Stimulated activated CD4-positive, alpha-beta T cell treated with anti-CD3 and anti-CD28 coated beads, Interleukin-2, amount 100 ng/mL, for 24 hours (primary cell): Measurements from ENCODE around the gene SPTBN4.
"Not testable (repeated sequence)": the region's sequence is repeated elsewhere in the genome, so short reads cannot be mapped to it uniquely, and the experiment has no call there.

Experiments
- DNase-seq, 2 donors: peaks; one replicate each; pipeline ENCODE4 v3.0.0-alpha.2; 2020

The SPTBN4 gene

DNA sequence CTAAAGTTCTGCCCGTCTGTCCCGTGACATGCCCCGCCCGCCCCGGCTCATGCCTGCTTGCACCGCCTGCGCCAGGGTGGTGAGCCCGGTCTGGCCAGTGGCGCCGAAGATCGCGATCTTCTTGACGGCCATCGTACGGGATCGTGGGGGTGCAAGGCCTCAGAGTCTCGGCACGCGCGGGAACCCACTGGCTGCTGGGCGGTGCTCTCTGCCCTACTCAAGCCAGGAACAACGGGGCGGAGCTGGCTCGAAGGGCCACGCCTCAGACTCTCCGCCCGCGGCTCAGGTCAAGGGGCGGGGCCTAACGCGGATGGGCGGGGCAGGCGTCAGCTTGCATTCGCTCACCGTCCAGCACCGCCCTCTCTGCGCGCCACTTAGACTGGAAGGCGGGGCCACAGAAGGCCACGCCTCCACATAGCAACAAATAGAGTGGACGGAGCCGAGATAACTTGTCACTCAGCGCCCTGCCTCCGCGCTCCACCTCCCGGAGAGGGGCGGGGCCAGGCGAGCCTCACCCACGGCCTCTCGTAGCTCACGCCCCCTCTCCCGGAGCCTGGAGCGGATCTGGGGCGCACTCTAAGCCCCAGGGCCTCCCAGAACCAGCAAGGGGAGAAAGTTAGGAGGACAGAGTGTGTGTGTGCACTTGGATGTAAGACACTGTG lies 1.1 kb upstream of the SPTBN4 start, which contains the start of gene BLVRB:
Gene BLVRB, minus strand, starts transcription at position 189 of the 662 bp plus-strand sequence. Its CDS starts 57 bp downstream, at position 132.
- DNase-seq: peak; percentile 100

DNA sequence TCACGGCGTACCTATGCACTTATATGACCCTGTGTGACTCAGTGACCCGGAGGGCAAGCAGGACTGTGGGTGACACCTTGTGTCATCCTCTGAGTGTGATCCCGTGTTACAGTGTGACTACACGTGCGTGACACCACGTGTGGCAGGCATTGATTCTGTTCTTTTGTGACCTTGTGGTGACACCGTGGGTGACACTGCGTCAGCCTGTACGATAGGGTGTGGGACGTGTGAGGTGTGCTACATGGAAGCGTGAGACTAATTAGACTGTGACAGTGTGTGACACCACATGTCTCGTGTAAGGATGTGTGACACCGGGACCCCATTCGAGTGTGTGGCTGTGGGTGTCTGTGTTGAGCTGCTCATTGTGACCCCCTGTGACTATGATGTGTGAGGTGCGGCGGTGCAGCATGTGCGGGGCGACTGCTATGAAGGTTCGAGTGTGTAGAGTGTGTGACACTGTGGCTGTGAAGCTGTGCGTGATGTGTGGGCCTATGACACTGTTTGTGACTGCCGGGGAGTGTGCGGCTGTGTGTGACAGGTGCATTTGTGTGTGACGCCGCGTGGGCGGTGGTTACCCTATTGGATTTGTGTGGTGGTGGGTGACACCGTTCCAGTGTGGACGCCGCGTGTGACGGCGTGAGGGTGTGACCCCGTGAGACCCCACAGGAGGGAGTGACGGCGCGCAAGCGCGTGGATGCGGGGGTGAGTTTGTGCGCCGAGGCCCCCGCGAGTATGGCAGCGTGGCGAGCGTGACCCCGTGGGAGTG lies 399 bp upstream of the SPTBN4 start:
- peak; percentile 69 to 79 for DNase-seq

DNA sequence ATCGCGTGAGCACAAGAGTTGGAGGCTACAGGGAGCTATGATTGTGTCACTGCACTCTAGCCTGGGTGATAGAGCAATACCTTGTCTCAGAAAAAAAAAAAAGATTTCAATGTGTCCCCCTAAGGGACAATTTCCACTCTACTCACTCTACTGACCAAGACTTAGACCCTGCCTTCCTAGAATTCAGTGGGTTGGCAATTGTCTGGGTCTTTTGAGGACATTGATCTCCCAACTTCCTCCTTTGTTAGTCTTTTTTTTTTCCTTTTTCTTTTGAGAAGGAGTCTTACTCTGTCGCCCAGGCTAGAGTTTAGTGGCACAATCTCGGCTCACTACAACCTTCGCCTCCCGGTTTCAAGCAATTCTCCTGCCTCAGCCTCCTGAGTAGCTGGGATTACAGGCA lies 2.2 kb downstream of the SPTBN4 start:
- DNase-seq: no peak

DNA sequence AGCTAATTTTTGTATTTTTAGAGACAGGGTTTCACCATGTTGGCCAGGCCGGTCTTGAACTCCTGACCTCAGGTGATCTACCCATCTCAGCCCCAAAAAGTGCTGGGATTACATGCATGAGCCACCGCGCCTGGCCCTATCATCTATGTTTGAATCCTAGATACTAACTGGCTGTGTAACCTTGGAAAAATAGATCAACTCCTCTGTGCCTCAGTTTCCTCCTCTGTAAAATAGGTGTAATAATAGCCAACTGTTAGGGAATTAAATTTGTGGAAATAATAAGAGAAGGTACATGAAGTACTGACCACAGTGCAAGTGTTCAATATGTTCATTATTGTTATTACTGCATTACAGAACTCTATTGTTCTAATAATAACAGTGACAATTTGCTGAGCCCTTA lies 4.3 kb downstream of the SPTBN4 start:
- DNase-seq: no peak

DNA sequence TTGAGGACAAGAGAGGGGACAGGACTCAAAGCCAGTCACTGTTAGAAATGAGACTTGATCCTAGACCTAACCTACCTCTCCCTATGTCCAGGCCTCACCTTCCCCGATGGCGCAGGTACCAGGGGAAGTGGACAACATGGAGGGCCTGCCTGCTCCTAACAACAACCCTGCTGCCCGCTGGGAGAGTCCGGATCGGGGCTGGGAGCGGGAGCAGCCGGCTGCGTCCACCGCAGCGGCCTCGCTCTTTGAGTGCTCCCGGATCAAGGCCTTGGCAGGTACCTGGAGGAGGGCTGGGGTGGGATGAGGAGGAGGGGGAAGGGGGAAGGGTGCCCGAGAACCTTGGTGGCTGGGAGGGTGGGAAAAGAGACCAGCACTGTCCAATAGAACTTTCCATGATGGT lies 5.7 kb downstream of the SPTBN4 start:
- DNase-seq: no peak

DNA sequence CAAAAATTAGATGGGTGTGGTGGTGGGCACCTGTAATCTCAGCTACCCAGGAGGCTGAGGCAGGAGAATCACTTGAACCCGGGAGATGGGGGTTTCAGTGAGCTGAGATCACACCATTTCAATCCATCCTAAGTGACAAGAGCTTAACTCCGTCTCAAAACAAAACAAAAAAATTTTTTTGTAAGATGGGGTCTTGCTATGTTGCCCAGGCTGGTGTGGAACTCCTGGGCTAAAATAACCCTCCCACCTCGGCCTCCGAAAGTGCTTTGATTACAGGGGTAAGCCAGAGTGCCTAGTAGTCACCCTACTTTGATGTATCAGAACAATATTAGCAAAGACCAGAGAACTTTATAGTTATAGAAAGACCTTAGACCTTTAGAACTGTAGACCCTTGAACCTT lies 7.9 kb downstream of the SPTBN4 start:
- no peak for DNase-seq

DNA sequence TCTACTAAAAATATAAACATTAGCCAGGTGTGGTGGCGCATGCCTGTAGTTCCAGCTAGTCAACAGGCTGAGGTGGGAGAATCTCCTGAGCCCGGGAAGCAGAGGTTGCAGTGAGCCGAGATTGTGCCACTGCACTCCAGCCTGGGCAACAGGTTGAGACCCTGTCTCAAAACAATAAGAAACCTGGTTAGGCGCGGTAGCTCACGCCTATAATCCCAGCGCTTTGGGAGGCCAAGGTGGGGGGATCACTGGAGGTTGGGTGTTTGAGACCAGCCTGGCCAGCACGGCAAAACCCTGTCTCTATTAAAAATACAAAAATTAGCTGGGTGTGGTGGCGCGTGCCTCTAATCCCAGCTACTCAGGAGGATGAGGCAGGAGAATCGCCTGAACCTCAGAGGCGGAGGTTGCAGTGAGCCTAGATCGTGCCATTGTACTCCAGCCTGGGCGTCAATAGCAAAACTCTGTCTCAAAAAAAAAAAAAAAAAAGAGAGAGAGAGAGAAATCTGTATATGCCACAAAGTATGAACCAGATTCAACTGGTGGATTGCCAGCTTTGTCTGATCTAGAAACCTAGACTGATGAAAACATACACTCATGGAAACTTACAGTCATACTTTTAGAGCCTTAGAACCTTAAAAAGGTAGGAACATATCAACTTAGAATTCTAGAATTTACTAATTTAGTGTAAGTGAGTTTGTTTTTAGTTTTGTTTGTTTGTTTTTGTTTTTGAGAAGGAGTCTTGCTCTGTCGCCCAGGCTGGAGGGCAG lies 9.3 kb downstream of the SPTBN4 start:
- DNase-seq: not testable (repeated sequence)

DNA sequence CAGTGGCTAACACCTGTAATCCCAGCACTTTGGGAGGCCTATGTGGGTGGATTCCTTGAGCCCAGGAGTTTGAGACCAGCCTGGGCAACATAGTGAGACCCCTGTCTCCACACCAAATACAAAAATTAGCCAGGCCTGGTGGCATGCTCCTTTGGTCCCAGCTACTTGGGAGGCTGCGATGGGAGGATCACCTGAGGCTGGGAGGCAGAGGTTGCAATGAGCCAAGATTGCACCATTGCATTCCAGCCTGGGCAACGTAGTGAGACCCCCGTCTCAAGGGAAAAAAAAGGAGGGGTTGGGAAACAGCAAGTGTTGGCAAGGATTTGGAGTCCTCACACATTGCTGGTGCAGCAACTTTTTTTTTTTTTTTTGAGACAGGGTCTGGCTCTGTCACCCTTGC lies 19.2 kb downstream of the SPTBN4 start:
- DNase-seq: no peak

DNA sequence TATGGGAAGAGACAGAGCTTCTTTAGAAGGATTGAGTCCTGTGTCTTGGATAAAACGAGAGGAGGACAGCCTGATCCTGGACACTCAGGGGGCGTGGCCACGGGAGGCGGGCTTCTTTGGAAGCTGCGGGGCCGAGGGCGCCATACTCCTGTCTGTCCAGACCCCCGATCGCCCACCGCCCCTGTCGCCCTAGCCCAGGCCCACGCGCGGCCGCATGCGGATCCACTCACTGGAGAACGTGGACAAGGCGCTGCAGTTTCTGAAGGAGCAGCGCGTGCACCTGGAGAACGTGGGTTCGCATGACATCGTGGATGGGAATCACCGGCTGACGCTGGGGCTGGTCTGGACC lies 23.1 kb downstream of the SPTBN4 start:
- no peak for DNase-seq

DNA sequence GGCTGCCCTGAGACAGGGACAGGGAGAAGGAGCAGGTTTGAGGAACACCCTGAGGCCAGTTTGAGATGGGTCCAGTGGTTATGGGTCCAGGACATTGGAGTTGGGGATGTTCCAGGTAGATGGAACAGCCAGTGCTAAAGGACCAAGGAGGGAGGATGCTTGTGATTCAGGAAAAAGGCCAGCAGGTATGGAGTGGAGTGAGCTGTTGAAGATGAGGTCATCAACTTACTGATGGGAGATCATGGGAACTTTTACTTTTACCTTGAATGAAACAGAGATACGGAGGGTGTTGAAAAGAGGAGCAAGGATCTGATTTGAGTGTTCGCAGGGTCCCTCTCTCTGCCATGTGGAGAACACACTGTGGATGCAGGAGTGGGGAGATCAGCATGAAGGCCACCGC lies 25.5 kb downstream of the SPTBN4 start:
- DNase-seq: no peak

DNA sequence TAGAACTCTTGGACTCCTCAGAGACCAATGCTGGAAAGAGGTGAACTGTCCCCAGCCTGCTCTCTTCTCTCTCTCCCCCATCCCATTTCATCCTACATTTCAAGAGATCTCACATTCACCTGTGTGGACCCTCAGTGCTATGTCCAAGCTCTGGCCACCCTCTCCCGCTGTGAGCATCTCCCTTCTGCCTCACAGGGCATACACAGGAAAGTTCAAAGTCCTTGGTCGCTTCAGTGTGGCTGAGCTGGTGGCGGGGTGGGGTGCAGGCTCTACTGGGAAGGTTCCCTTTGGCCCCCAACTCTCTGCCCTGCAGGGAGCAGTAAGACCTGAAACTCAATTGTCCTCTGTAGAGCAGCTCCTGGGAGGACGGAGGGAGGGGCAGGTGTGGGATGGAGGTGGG lies 27.0 kb downstream of the SPTBN4 start:
- DNase-seq: no peak

DNA sequence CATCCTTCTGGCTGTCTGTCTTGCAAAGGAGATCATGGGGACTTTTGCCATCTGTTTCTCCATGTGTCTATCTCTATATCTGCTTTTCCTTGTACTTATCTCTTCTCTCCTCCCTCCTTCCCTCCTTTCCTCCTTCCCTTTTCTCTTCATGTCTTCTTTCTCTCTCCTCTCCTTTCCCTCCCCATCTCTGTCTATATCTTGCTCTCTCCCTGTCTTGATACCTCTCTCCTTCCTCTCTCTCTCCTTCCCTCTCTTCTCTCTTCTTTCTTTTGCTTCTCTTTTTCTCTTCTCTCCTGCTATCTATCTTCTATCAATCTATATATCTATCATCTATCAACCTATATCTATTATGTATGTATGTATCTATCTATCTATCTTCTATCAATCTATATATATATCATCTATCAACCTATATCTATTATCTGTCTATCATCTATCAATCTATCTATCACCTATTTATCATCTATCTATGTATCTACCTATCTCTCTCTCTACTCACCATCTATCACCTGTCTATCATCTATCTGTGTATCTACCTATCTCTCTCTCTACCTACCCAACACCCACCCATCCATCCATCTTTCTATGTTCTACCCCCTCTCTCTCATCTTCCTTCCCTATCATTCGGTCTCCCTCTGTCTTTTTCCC lies 27.5 kb downstream of the SPTBN4 start:
- no peak for DNase-seq

DNA sequence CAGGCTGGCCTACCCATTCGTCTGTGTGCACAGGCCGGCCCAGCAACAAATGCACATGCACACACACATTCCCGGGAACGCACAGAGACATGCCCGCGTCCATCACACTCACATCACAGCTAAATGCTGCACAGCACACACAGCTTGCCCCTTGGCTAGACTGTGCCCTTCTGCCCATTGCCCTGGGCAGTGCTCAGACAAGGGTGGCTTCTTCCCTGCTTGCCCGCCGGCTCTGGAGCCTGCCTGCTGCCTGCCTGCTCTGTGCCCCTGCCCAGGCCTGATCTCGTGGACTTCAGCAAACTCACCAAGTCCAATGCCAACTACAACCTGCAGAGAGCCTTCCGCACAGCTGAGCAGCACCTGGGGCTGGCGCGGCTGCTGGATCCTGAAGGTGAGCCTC lies 30.4 kb downstream of the SPTBN4 start:
- no peak for DNase-seq

DNA sequence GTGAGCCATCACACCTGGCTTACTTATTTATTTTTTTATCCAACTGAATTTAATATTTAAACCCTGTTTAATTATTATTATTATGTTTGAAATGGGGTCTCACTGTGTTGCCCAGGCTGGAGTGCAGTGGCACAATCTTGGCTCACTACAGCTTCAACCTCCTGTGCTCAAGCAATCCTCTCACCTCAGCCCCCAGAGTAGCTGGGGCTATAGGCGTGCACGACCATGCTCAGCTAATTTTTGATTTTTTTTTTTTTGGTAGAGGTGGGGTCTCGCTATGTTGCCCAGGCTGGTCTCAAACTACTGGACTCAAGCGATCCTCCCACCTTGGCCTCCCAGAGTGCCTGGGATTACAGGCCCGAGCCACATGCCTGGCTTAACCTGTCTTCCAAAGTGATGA lies 32.5 kb downstream of the SPTBN4 start:
- no peak for DNase-seq

DNA sequence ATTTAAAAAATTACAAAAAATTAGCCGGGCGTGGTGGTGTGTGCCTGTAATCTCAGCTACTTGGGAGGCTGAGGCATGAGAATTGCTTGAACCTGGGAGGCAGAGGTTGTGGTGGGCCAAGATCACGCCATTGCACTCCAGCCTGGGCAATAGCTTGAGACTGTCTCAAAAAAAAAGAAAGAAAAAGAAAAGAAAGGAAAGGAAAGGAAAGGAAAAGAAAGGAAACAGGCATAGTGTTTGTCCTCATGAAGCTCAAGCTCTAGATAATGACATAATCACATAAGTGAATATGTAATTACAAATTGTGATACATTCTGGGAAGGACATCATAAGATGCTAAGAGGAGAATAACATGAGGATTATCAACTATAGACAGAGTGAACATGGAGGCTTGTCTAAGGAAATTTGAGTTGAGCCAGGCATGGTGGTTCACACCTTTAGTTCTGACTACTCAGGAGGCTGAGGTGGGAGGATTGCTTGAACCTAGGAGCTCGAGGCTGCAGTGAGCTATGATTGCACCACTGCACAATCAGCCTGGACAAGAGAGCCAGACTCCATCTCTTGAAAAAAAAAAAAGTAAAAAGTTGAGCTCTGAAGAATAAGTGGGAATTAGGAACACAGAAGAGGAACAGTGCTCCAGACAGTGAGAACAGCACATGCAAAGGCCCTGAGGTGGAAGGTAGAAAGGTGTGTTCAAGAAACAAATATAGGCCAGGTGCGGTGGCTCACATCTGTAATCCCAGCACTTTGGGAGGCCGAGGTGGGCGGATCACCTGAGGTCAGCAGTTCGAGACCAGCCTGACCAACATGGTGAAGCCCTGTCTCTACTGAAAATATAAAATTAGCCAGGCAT lies 34.1 kb downstream of the SPTBN4 start:
- not testable (repeated sequence) for DNase-seq

DNA sequence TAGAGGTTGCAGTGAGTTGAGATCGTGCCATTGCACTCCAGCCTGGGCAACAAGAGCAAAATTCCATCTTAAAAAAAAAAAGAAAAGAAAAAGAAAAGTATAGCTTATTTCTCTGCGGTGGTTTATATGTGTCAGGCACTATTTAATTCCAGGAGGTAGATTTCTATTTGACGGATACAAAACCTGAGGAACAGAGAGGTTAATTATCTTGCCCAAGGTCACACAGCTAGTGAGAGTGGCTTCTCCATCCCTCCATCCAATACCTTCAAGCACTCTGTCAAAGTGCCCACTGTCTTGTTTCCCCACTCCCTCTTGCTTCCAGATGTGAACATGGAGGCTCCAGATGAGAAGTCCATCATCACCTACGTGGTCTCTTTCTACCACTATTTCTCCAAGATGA lies 34.8 kb downstream of the SPTBN4 start:
- no peak for DNase-seq

DNA sequence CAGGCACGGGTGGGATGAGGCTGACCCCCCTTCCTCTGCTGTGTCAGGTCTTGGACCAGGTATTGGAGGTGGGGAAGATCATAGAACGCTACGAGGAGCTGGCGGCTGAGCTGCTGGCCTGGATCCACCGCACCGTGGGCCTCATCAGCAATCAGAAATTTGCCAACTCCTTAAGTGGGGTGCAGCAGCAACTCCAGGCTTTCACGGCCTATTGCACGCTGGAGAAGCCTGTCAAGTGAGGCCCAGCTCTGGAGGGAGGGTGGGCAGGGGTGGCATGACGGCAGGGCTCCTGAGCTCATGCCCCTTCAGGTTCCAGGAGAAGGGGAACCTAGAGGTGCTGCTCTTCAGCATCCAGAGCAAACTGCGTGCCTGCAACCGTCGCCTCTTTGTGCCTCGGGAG lies 35.3 kb downstream of the SPTBN4 start:
- DNase-seq: no peak

DNA sequence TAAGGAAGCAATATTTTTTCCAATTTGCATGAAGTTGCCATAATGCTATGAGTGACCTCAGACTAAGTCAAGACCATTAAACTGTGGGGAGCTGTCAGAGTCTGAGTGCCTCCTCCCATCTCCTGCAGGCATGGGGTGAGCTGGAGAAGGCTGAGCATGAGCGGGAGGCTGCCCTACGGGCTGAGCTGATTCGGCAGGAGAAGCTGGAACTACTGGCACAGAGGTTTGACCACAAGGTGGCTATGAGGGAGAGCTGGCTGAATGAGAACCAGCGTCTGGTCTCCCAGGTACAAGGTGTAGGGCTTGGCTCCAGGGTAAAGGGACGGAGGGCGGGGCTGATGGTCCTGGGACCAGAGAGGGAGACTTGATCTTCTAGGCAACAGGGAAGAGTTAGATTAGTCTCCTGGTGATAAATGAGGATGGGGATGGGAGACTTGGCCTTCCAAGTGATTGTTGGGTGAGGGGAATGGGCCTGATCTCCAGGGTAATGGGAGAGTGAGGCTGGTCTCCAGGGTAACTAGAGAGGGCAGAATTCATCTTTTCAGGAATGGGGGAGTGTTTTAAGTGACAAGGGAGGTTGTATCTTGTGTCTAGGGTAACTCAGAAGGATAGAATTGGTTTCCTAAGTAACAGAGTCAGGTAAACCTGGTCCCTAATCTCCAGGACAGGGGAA lies 36.0 kb downstream of the SPTBN4 start:
- no peak for DNase-seq

DNA sequence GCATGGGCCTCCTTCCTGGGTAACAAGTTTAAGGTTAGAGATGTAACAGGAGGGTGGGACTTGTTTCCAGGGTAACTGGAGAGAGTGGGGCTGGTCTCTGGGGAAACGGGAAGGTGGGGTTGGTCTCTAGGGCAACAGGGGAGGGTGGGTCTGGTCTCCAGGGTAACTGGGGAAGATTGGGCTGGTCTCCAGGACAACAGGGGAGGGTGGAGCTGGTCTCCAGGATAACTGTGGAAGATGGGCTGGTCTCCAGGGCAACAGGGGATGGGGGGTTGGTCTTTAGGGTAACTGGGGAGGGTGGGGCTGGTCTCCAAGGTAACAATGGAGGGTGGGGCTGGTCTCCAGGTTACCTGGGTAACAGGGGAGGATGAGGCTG lies 36.5 kb downstream of the SPTBN4 start:
- no peak for DNase-seq

DNA sequence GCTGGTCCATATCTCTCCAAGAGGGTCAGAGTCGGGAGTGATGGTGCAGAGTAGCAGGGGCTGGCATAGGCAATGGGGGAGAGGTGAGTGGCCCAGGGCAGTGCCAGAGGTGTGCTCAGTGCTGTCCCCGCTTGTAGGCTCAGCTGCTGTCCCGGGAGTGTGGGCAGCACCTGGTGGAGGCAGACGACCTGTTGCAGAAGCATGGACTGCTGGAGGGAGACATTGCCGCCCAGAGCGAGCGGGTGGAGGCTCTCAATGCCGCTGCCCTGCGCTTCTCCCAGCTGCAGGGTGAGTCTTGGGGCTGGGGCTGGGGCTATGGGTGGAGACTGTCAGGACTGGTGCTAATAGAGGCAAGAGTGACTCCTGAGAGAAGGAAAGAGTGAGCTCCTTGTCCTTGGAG lies 39.3 kb downstream of the SPTBN4 start:
- no peak for DNase-seq

DNA sequence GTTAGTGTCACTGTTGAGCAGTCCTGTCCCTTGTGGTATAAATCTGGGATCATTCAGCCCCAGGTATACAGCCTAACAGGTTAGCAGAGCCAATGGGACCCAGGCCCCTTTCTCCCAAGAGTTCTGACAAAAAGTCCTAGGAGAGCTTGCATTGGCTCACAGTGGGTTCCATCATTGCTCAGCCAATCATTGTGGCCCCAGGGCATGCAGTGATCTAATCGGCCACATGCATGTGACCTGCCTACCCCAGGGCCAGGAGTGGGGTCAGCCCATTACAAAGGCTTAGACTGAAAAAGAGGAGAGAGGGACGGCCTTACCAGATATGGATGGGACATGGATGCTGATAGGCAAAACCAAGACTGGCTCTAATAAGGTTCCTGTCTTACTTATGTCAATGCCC lies 41.1 kb downstream of the SPTBN4 start:
- no peak for DNase-seq

DNA sequence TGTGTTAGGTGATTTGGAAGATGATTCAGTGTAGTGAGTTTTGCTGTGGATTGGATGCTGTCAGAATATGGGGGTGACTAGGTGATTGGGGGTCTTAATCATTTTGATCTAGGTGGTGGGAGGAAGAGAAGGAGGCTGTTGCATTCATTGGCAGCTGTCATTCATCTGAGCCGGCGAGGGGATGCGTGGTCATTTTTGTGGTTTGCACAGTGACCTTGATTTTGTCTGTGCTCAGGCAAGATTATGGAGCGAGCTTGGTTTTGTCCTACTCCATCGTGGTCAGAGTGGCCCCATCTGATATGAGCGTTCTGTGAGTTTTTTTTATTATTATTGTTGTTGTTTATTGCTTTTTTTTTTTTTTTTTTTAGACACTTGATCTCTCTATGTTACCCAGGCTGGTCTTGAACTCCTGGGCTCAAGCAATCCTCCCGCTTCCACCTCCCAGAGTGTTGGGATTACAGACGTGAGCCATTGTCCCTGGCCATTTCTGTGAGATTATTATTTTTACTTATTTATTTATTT lies 42.0 kb downstream of the SPTBN4 start:
- no peak for DNase-seq
